ENCODE measurements around the gene ABRACL.
"Not testable (repeated sequence)": the region's sequence is repeated elsewhere in the genome, so short reads cannot be mapped to it uniquely, and the experiment has no call there.

The ABRACL gene, protein sequence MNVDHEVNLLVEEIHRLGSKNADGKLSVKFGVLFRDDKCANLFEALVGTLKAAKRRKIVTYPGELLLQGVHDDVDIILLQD

GRCh38 chr6:139028658-139029469 lies at the start of gene ABRACL:
Gene ABRACL (plus strand): TSS chr6:139028745. CDS start chr6:139034161, 5,416 bp downstream.
- DNase-seq, result peak; percentile 87

DNA sequence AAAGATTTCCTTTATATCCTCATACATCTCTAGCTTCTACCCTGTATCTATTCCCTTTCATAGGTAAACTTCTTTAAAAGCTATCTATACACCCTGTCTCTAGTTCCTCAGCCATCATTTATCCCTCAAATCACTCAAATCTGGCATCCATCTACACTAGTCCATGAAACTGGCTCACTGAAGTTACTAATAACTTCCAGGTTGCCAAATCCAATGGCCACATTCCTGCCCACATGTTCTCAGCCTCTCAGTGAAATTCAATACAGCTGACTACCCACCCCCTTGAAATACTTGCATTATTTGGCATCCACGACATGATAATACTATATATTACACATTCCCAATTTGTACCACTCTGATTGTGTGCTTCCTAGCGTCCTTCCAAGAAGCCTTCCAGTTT lies 49.2 kb upstream of the ABRACL start:
- no peak for DNase-seq

DNA sequence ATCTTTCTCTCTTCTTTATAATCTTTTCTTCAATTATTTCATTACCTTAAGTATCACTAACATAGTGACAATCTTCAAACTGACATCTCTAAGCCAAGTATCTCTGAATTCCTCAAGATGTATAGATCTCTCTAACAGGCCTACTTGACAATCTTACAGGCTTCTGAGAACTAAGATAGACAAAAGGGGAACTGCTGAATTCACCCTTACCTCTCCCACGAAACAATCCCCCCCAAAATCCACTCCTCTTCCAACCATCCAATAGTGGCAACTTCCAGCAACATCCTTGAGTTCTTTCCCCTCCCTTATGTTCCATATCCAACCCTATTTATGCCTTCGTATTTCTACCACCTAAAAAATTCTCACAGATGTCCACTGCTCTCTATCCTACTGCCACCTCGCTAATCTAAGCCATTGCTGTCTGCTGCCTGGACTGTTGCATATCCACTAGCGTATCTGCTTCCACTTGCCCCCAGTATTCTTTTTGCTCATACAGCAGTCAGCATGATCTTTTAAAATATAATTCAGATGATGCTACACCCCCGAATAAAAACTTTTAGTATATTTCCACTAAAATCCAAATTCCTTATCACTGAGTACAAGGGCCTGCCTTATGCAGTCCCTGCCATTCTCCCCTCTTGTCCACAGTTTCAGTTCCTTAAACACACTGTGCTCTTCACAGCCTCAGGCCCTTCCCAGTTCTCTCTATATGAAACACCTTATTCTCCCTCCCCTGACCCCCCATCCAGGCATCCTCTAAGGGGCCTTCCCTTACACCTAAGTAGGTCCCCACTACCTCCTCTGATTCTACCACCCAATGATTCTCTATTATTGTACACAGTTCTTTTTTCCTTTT lies 48.5 kb upstream of the ABRACL start:
- no peak for DNase-seq

GRCh38 chr6:138981416-138981815 lies 47.1 kb upstream of the ABRACL start:
- peak; percentile 58 for DNase-seq

GRCh38 chr6:138986578-138986977 lies 42.0 kb upstream of the ABRACL start:
- DNase-seq, result peak; percentile 84

DNA sequence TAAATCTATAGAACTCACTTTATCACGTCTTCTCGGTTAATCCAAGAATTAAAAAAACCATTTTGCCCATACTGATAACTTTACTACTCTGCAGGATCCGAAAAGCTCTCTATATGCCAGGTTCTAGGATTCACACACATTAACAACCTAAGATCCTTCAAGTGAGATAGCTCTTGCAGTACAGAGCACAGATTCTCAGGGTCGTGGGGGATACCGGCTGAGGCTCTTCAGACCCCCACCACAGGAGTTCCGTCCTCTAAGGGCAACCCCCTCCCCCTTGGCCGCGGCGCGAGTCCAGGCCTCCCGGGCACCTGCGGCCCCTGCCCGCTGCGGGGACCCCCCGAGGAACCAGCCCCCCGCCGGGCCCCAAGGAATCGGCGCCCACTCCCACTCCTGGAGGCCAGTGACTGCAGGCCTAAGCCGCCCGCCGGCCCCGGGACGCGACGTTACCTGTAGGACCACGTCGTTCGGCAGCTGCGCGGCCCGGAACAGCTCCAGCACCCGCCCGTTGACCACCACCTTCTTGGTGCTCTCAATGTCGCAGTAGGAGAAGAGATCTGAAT lies 41.4 kb upstream of the ABRACL start:
- no peak for DNase-seq

DNA sequence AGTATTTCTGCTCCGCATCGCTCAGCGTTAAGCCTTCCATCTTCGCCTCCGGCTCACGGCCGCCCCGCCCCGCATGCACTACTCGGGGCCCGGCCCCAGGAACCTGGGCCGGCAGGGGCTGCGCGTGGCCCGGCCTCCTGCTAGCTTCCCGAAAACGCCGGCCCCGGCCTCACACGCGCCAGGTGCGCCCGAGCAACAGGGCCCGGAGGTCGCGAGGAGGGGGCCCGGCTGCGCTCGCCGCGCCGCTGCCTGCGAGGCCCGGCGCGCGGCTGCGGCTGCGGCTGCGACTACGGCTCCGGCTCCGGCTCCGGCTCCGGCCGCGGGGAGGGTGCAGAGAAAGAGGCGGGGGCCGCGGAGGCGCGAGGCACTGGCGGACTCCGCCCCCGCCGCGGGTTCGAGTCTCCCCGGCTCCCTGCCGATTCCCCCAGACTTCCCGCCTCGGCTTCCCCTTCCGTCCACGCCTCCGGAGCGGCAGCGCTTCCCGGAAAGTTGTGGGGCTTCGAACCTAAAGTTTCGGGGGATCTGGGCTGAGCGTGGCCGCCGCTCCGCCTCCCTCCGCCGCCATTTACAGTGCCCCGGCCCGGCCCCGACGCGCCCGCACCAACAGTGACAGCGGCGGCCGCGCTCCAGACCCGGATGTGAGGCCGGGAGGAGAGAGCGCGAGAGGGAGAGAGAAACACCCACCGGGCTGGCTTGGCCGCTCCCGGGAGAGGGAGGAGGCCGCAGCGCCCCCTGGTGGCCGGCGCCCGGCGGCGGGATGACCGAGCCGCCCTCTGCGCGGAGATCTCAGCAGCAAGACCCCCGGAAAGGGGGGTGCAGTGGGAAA lies 40.7 kb upstream of the ABRACL start, which contains the start of gene REPS1:
TSS of gene REPS1 (minus strand) at position 611 of the 826 bp plus-strand sequence. CDS start at position 40, 571 bp downstream.
- DNase-seq, result peak; percentile 94

- no peak for DNase-seq
These were observed 40.1 kb upstream of the ABRACL start for GRCh38 chr6:138988469-138988834.

- no peak for DNase-seq
These were observed 39.2 kb upstream of the ABRACL start for GRCh38 chr6:138989098-138989983.

DNA sequence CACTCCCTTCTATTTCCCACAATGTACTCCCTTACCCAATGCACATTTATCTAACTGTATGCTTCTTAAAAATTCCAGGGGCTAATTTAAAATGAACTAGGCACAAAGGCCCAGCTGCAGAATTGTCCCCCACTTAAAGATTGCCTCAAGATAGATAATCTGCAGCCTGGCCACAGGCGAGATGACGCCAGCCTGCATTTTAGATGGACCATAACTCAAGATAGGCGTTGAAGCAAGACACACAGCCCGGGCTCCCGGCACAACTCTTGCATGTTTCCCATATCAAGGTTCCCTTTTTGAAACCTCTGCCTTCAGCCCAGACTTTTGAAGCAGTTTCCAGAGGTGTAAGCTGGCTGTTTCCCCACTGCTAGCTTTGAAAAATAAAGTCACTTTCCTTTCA lies 37.3 kb upstream of the ABRACL start:
- DNase-seq, result no peak

GRCh38 chr6:138992965-138993364 lies 35.6 kb upstream of the ABRACL start:
- not testable (repeated sequence) for DNase-seq

DNA sequence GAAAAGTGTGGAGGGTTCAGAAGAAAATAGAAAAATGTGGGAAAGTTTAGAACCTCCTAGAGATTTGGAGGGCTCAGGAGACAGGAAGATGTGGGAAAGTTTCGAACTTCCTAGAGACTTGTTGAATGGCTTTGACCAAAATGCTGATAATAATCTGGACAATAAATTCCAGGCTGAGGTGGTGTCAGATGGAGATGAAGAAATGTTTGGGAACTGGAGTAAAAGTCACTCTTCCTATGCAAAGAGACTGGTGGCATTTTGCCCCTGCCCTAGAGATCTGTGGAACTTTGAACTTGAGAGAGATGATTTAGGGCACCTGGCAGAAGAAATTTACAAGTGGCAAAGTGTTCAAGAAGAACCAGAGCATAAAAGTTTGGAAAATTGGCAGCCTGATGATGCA lies 35.1 kb upstream of the ABRACL start:
- not testable (repeated sequence) for DNase-seq

DNA sequence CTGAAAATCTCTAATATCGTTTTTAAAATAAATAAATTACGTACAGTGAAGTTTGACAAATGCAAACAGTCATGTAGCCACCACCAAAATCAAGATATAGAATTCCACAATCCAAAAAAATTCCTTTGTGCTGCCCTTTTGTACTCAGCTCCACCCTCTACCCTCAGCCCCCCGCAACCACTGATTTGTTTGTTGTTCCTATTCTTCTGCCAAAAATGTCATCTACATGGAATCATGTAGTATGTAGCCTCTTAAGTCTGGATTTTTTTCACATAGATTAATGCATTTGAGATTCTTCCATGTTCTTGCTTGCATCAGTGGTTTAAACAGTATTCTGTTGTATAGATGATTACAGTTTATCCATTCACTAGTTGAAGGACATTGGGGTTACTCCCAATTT lies 32.0 kb upstream of the ABRACL start:
- no peak for DNase-seq

DNA sequence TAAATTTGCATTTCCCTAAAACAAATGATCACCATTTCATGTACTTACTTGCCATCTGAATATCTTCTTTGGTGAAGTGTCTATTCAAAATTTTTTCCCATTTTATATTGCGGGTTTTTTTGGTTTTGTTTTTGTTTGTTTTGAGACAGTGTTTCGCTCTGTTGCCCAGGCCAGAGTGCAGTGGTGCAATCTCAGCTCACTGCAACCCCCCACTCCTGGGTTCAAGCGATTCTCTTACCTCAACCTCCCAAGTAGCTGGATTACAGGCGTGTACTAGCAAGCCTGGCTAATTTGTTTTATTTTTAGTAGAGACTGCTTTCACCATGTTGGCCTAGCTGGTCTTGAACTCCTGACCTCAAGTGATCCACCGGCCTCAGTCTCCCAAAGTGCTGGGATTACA lies 31.4 kb upstream of the ABRACL start:
- no peak for DNase-seq

DNA sequence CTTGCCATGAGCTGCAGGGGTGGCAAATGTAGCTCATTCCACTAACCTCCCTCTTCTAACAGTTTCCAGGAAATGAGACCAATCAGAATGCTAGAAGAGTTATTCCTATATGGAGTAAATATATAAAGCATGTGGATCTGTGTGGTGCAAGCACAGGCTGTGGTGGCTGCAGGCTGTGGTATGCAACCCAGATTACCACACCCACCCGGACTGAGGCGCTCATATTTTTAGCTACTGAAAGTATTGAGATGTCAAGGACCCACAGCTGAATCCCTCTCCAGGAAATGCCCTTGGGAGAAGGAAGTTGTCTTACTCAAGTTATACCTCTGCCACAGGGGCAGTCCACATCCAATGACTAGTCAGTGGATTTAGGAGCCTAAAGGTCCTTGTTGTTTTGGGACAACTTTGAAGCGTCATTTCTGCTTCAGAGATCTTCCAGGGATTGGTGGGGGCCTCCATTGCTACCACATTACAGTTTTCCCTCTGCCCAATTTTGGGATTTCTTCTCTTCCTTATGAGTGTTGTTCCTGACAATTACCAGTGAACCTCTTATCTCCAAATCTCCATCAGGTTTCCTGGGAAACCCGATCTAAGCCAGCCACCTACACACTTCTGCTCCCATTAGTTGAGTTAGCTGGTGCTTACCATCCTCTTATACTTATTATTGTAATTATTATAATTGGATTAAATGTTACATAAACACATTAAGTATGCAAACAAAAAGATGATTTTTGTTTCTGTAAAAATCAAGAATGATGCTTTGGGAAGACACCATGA lies 28.4 kb upstream of the ABRACL start:
- no peak for DNase-seq

DNA sequence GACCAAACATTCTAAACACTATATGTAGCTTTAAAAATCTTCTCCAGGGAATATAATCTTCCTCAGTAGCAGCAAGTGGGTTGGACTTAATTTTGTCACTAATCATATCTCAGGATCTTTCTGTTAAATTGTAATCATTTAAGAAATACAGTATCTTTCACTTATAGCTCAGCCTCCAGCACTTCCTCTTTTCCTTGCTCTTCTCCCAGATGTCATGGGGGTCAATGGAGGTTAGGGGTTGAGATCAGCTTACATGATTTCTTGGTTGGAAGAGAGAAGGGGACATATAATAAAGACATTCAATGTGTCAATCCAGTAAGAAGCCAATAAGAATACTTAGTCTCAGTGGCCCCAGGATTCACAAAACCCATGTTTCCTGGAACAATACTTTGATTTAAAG lies 24.8 kb upstream of the ABRACL start:
- DNase-seq, result no peak

DNA sequence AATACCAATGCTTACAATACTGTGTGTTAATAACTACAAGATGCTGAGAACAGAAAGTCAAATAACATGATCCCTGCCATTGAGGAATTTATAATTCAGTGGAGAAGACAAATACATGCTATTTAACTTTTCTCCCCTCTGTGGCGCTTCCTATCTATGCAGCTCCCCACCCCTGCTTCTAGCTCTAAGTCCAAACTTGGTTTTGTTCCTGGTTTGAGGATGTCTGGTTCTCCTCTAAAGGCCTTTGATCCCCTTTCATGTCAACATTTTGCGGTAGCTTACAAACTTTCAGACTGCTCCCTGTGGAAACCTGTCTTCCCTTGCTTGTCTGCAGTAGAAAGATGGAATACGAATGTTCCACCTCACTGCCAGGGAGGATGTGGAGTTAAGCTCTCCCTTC lies 22.1 kb upstream of the ABRACL start:
- DNase-seq, result no peak

- DNase-seq, result no peak
These were observed 21.1 kb upstream of the ABRACL start for GRCh38 chr6:139007428-139007827.

GRCh38 chr6:139008117-139008516 lies 20.4 kb upstream of the ABRACL start:
- DNase-seq, result no peak

GRCh38 chr6:139010674-139011073 lies 17.9 kb upstream of the ABRACL start:
- no peak for DNase-seq

GRCh38 chr6:139011980-139012379 lies 16.6 kb upstream of the ABRACL start:
- DNase-seq, result no peak
